ENCODE measurements around the gene NAPA.

DNA sequence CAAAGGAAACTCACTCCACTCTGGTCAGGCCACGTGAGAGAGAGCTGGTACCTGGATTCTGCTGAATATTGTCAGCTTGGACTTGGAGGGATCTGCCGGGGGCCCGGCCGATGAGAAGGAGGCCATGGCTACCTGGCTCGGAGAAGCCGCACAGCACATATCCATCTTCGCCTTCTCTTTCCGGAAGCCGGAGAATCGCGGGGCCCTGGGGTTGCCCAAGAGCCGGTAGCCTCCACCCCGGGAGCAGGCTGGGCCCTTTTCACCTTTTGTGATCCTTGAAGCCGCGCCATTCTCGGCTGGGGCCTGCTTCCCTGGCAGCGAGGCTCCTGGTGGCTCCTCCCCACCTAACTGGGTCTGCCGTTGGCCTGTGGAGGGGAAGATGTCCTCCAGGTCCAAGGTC is 29.2 kb upstream of the NAPA start:
- TF ChIP-seq, protein P1, sequence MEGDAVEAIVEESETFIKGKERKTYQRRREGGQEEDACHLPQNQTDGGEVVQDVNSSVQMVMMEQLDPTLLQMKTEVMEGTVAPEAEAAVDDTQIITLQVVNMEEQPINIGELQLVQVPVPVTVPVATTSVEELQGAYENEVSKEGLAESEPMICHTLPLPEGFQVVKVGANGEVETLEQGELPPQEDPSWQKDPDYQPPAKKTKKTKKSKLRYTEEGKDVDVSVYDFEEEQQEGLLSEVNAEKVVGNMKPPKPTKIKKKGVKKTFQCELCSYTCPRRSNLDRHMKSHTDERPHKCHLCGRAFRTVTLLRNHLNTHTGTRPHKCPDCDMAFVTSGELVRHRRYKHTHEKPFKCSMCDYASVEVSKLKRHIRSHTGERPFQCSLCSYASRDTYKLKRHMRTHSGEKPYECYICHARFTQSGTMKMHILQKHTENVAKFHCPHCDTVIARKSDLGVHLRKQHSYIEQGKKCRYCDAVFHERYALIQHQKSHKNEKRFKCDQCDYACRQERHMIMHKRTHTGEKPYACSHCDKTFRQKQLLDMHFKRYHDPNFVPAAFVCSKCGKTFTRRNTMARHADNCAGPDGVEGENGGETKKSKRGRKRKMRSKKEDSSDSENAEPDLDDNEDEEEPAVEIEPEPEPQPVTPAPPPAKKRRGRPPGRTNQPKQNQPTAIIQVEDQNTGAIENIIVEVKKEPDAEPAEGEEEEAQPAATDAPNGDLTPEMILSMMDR (IDR thresholded peaks at IDR 0.05; ENCODE audit: insufficient read depth, low read depth, low read length): no peak
- TF ChIP-seq EZH2 (IDR thresholded peaks at IDR 0.05; ENCODE audit: insufficient read depth, low read length): no peak
